DOHH2 (cell line): Measurements from ENCODE around the gene GALNS.

Experiments
- H3F3A ChIP-seq: fragments of 200-600 bp; sonication (generic), shearing (Covaris generic); 2 replicates; pipeline ENCODE4 v1.6.0; 2016; ENCODE audit warnings: antibody characterized with exemption, mild to moderate bottlenecking; ENCODE audit not compliant: control insufficient read depth, insufficient read depth
- H3K27ac ChIP-seq: fragments of 200-600 bp; sonication (generic); 2 replicates; pipeline ENCODE4 v1.5.1; 2014; ENCODE audit warnings: low read depth, mild to moderate bottlenecking, low read length, moderate library complexity
- H3K27me3 ChIP-seq: fragments of 200-600 bp; sonication (generic); 2 replicates; pipeline ENCODE4 v1.6.1; 2014; ENCODE audit warnings: mild to moderate bottlenecking, low read length, mixed read lengths; ENCODE audit not compliant: control insufficient read depth
- H3K36me3 ChIP-seq: fragments of 200-600 bp; sonication (generic); 2 replicates; pipeline ENCODE4 v1.6.1; 2014; ENCODE audit warnings: mild to moderate bottlenecking, low read length, moderate library complexity, mixed read lengths; ENCODE audit not compliant: control insufficient read depth
- H3K4me1 ChIP-seq: fragments of 200-600 bp; sonication (generic); 2 replicates; pipeline ENCODE4 v1.6.1; 2014; ENCODE audit warnings: mild to moderate bottlenecking, low read length, mixed read lengths; ENCODE audit not compliant: control insufficient read depth
- H3K4me2 ChIP-seq: fragments of 200-600 bp; sonication (generic); 2 replicates; pipeline ENCODE4 v1.6.0; 2014; ENCODE audit warnings: mild to moderate bottlenecking, low read length, moderate library complexity
- H3K4me3 ChIP-seq: fragments of 200-600 bp; sonication (generic); 2 replicates; pipeline ENCODE4 v1.5.1; 2014; ENCODE audit warnings: mild to moderate bottlenecking, low read length, mixed read lengths
- H3K79me2 ChIP-seq: fragments of 200-600 bp; sonication (generic); 2 replicates; pipeline ENCODE4 v1.6.1; 2014; ENCODE audit warnings: mild to moderate bottlenecking, low read length, mixed read lengths; ENCODE audit not compliant: control insufficient read depth
- H3K9me2 ChIP-seq: fragments of 200-600 bp; sonication (generic); replicated peaks from 2 replicates; pipeline ENCODE4 v1.6.1; 2014; ENCODE audit warnings: mild to moderate bottlenecking, low read length, mixed read lengths; ENCODE audit not compliant: control insufficient read depth
- H3K9me3 ChIP-seq: fragments of 200-600 bp; sonication (generic); 2 replicates; pipeline ENCODE4 v1.6.1; 2014; ENCODE audit warnings: antibody characterized with exemption, low read length, mixed read lengths; ENCODE audit not compliant: control insufficient read depth, insufficient read depth
- H4K20me1 ChIP-seq: fragments of 200-600 bp; sonication (generic); 2 replicates; pipeline ENCODE4 v1.6.0; 2014; ENCODE audit warnings: low read depth, mild to moderate bottlenecking, antibody characterized with exemption, low read length, moderate library complexity; ENCODE audit not compliant: control insufficient read depth, insufficient read depth
- EZH2phosphoT487 ChIP-seq: fragments of 200-600 bp; sonication (generic); IDR thresholded peaks from 2 replicates; pipeline ENCODE4 v1.6.1; 2017; ENCODE audit warnings: borderline replicate concordance, mild to moderate bottlenecking, antibody characterized with exemption, low read length, moderate library complexity, mixed read lengths
- TF ChIP-seq, protein P1 (sequence below): fragments of 200-600 bp; sonication (generic); IDR thresholded peaks from one replicate; pipeline ENCODE4 v1.5.1; 2014; ENCODE audit warnings: antibody characterized with exemption, mild to moderate bottlenecking, low read depth, low read length; ENCODE audit not compliant: poor library complexity, severe bottlenecking

The GALNS gene

DNA sequence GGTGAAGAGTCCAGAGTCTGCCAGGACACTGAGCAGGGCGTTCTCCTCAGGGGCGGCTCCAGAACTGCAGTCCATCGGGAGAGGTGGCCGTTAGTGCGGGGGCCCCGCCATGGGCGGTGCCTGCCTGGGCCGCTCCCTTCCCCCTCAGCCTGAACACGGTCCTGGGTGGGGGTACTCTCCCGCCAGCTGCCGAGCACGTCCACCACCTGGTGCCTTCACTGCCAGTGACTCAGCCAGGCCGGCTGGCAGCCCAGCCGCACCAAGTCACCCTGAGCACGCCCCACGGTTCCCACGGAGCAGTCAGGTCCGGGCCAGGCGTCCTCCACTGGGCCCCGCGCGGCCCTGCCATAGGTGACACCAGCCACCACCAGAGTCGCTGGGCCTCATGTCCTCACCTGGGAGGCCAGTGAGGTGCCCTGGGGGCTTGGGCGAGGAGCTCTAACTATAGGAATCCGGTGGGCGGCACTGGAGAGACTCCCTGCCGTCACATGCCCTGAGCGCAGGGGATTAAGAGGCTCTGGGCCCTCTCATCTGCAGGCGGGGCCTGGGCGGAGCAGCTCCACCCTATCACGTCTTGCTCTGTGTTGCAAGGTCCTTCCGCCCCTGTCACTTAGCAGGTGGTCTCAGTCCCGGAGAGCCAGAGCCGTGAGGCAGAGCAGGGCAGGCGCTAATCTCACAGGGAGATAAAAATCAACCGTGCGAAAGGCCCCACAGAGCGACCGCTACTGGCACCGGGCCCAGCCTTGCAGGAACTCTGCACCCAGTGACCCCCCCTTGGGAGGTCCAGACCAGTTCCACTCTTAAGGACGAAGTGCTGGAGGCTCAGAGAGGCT is 86.1 kb downstream of the GALNS start:
- Histone ChIP-seq H3F3A (0 out of 2 replicates have a peak, but pooled peaks cover 4% of the 10 kb centered on the region), H3K9me3 (no peaks in the 10 kb centered on the region), H3K27ac (peak overlapping the region; percentile 52), H3K9me2 (no peaks in the 10 kb centered on the region), H3K4me2 (peak overlapping the region; percentile 60), H3K4me1 (peaks cover 46% of the 10 kb centered on the region), H3K36me3 (peaks cover 27% of the 10 kb centered on the region), H3K4me3 (peak overlapping the region; percentile 40), H4K20me1 (peaks cover 30% of the 10 kb centered on the region), H3K27me3 (no peaks in the 10 kb centered on the region), H3K79me2 (peaks cover 99% of the 10 kb centered on the region)
- TF ChIP-seq EZH2phosphoT487 = no peak
- TF ChIP-seq, protein P1, sequence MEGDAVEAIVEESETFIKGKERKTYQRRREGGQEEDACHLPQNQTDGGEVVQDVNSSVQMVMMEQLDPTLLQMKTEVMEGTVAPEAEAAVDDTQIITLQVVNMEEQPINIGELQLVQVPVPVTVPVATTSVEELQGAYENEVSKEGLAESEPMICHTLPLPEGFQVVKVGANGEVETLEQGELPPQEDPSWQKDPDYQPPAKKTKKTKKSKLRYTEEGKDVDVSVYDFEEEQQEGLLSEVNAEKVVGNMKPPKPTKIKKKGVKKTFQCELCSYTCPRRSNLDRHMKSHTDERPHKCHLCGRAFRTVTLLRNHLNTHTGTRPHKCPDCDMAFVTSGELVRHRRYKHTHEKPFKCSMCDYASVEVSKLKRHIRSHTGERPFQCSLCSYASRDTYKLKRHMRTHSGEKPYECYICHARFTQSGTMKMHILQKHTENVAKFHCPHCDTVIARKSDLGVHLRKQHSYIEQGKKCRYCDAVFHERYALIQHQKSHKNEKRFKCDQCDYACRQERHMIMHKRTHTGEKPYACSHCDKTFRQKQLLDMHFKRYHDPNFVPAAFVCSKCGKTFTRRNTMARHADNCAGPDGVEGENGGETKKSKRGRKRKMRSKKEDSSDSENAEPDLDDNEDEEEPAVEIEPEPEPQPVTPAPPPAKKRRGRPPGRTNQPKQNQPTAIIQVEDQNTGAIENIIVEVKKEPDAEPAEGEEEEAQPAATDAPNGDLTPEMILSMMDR = no peak

DNA sequence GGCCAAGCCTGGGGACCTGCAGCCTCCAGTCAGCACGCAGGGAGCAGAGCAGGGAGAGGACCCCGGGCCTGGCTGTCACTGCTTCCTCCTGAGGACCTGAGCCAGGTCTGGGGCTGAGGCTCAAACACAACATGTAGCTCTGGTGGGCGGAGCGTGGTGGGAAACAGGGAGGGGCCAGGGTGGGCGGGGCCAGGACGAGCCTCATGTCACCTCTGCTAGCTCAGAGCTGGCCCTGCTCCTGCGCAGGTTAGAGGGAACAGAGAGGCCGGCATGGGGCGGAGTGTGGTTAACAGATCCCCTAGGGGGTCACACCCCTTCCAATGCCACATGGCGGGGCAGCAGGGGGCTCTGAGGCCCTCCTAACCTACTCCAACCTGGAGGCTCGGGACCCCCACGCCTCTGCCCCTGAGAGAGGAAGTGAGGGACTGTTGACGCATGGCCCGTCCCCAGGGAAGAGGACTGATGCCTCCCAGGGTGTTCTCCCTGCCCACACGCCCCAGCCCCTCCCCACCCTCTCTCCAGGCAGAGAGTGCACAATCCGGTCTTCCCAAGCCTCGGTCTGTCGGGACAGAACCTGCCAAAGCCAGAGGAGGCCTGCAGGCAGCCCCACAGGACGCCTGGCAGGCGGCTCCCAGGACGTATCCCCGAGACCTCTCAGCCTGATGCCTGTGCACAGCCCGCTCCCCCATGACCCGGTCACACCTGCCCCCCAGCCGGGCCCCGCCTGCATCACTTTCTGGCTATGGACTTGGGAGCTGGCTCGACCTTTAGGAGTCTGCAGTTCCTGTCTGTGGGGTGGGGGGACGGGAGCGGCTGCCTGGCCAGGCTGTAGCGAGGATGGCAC is 86.9 kb downstream of the GALNS start:
- Histone ChIP-seq H3K4me2 (peak overlapping the region; percentile 60), H4K20me1 (peaks cover 30% of the 10 kb centered on the region), H3K36me3 (peaks cover 27% of the 10 kb centered on the region), H3K27ac (no peak overlapping the region), H3K9me3 (no peaks in the 10 kb centered on the region), H3K9me2 (no peaks in the 10 kb centered on the region), H3K79me2 (peaks cover 99% of the 10 kb centered on the region), H3K4me3 (no peak overlapping the region), H3K27me3 (no peaks in the 10 kb centered on the region), H3K4me1 (peaks cover 46% of the 10 kb centered on the region), H3F3A (0 out of 2 replicates have a peak, but pooled peaks cover 4% of the 10 kb centered on the region)
- TF ChIP-seq, protein P1 = no peak

DNA sequence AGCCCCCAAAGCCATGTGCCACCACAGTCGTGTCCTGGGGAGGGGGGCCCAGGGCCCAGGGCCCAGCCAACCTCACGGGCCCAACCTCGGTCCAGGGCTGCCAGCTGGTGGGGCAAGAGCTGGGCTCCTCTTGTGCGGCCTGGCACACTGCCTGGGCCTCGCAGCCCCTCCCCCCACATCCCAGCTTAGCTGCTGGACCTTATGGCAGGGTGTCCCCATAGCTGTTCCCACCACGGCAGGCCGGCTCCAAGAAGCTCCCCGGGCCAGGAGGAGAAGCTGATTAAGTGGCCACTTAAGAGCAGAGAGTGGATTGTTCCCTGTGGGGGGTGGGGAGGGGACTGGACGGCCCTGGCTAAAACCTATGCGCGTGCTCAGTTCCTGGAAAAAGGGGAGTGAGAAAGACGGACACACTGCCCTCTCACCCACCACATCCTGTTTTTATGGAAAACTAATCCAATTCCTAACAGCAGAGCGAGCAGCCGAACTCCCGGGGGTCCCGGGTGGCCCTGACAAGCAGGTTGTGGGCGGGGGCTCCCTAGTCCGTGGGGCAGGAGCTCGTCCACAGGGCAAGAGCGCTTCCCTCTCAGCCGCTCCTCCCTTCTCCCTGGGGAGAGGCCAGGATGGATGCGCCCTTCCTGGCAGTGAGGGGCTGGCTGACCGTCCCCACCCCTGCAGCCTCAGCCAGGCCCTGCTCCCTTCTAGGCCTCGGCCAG is 88.5 kb downstream of the GALNS start:
- no peak overlapping the region for H3K4me3 ChIP-seq
- no peak overlapping the region for H3K27ac ChIP-seq
- H3K9me3 ChIP-seq = no peaks in the 10 kb centered on the region
- peaks cover 45% of the 10 kb centered on the region for H3K4me1 ChIP-seq
- H3K79me2 ChIP-seq = peaks cover 99% of the 10 kb centered on the region
- H3K36me3 ChIP-seq = peaks cover 35% of the 10 kb centered on the region
- H3K4me2 ChIP-seq = no peak overlapping the region
- no peaks in the 10 kb centered on the region for H3K9me2 ChIP-seq
- 0 out of 2 replicates have a peak, but pooled peaks cover 4% of the 10 kb centered on the region for H3F3A ChIP-seq
- H3K27me3 ChIP-seq = no peaks in the 10 kb centered on the region
- TF ChIP-seq, protein P1 = no peak
- no peak for TF ChIP-seq EZH2phosphoT487
- H4K20me1 ChIP-seq = peaks cover 30% of the 10 kb centered on the region
